ENCODE measurements around the gene INTS13. TPM values are rescaled to one million over a fixed set of nuclear protein-coding genes. Genes with fewer than 3 reads are reported as not detected.

INTS13 gene
- total and polyA plus RNA-seq, 2 donors (not counting 3 experiments of a cell fraction or from before 2014, with no cell fraction given) = 8.7 to 35.9 TPM

- ChIA-PET CTCF (interaction anchor here (0.8 to 1.5 kb wide), 3 partner anchors 96 to 388 kb away, joined by 3 to 7 read pairs (median 3); no protein-coding TSS in a partner anchor), POLR2A (no interaction called here)
- TF ChIP-seq MAX (IDR thresholded peaks at IDR 0.05; ENCODE audit: insufficient read depth, insufficient read length) = no peak
- TF ChIP-seq POLR2A (IDR thresholded peaks at IDR 0.05; ENCODE audit: low read depth, low read length) = no peak
- TF ChIP-seq POLR2AphosphoS5 (IDR thresholded peaks at IDR 0.05; ENCODE audit: insufficient read depth, low read depth, low read length) = no peak
- TF ChIP-seq FOS (IDR thresholded peaks at IDR 0.05; ENCODE audit: borderline replicate concordance, insufficient read depth, low read length) = no peak
- TF ChIP-seq JUN (IDR thresholded peaks at IDR 0.05; ENCODE audit: borderline replicate concordance, insufficient read depth, insufficient read length, low read depth) = no peak
- no peak for TF ChIP-seq EZH2 (IDR thresholded peaks at IDR 0.05; ENCODE audit: borderline replicate concordance, low read depth, low read length, severe bottlenecking)
- no peak for TF ChIP-seq CTCF (IDR thresholded peaks at IDR 0.05; ENCODE audit: extremely low read depth in 1 of 2, insufficient read depth in 1 of 2, low read depth in 1 of 2, low read length in 2 of 2)
- no peak for TF ChIP-seq MYC (IDR thresholded peaks at IDR 0.05; ENCODE audit: low read depth, low read length)
- TF ChIP-seq GATA2 (IDR thresholded peaks at IDR 0.05; ENCODE audit: insufficient read depth, insufficient read length, low read depth, low read length) = no peak
- Histone ChIP-seq H3K79me2 (ENCODE audit: control insufficient read depth, insufficient read depth, low read length) (no peaks in the 10 kb centered on the region), H3K9me1 (replicated peaks; ENCODE audit: control insufficient read depth, extremely low read depth, insufficient read depth, low read length) (no peaks in the 10 kb centered on the region), H2AFZ (ENCODE audit: low read depth, low read length) (no peak overlapping the region), H4K20me1 (replicated peaks; ENCODE audit: control insufficient read depth, extremely low read depth, insufficient read depth, low read length) (no peaks in the 10 kb centered on the region), H3K27ac (ENCODE audit: insufficient read depth, low read depth, low read length) (no peak overlapping the region), H3K4me2 (ENCODE audit: insufficient read depth, low read length) (no peak overlapping the region), H3K9me3 (replicated peaks; ENCODE audit: control insufficient read depth, insufficient read depth, low read length) (no peaks in the 10 kb centered on the region), H3K4me3 (replicated peaks in 1 of 3; ENCODE audit: insufficient read depth in 1 of 3, low read depth in 1 of 3, low read length in 3 of 3) (no peak overlapping the region), H3K9ac (replicated peaks; ENCODE audit: extremely low read depth, insufficient read depth, low read length) (no peak overlapping the region), H3K36me3 (ENCODE audit: control insufficient read depth in 2 of 2, extremely low read depth in 1 of 2, insufficient read depth in 2 of 2, low read length in 2 of 2) (peaks cover 0 to 5% of the 10 kb centered on the region in 2 experiments), H3K27me3 (ENCODE audit: control insufficient read depth in 2 of 2, insufficient read depth in 2 of 2, low read length in 2 of 2) (no peaks in the 10 kb centered on the region), H3K4me1 (ENCODE audit: control insufficient read depth, extremely low read depth, insufficient read depth, low read length) (peaks cover 3% of the 10 kb centered on the region)
- dilution Hi-C loops (cut with MboI; ENCODE audit: extremely low pct_ligation_motif_present, low sequenced_read_pairs) = no loop called here
- FAIRE-seq (peak; percentile 38), DNase-seq (ENCODE audit: low read depth, low spot score) (peak; percentile 30)
- intact Hi-C loops (cut with micrococcal nuclease) = no loop called here
- no TSS peak for BruUV-seq (replicated peaks)
Observed at GRCh38 chr12:26918321-26919215, 19.2 kb downstream of the INTS13 start.

All from endothelial cell of umbilical vein (primary cell).